ENCODE data around the gene PTPRR.

DNA sequence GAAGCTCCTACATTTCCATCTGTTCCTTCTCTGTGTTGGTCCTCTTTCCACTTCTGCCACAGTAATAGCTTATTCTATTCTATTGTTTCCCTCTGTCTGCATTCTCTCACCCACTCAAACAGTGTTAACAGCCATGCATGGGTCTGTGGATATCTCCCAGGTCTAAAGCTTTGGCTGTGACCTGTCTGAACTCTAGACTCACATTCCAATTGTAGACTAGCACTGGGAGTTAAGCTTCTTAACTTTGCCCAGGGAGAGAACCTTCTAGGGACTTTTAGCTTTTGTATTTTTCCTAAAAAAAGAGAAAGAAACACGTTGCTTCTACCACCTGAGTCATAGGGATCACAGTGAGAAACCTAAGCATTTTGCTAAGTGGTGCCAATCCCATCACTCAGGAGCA, 36.7 kb downstream of the PTPRR start:
- TF ChIP-seq, protein P1, sequence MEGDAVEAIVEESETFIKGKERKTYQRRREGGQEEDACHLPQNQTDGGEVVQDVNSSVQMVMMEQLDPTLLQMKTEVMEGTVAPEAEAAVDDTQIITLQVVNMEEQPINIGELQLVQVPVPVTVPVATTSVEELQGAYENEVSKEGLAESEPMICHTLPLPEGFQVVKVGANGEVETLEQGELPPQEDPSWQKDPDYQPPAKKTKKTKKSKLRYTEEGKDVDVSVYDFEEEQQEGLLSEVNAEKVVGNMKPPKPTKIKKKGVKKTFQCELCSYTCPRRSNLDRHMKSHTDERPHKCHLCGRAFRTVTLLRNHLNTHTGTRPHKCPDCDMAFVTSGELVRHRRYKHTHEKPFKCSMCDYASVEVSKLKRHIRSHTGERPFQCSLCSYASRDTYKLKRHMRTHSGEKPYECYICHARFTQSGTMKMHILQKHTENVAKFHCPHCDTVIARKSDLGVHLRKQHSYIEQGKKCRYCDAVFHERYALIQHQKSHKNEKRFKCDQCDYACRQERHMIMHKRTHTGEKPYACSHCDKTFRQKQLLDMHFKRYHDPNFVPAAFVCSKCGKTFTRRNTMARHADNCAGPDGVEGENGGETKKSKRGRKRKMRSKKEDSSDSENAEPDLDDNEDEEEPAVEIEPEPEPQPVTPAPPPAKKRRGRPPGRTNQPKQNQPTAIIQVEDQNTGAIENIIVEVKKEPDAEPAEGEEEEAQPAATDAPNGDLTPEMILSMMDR (IDR thresholded peaks at IDR 0.05) = no peak
- no peak for TF ChIP-seq POLR2A (IDR thresholded peaks at IDR 0.05)
- no peak for TF ChIP-seq POLR2AphosphoS5 (IDR thresholded peaks at IDR 0.05)

Data from breast epithelium (tissue), 3 donors.